GM12865 (cell line): Measurements from ENCODE around the gene SLC4A11.

Experiments used
- DNase-seq: peaks from one replicate; pipeline ENCODE4 v3.0.0; 2010; ENCODE audit warnings: low read depth
- H3K4me3 ChIP-seq: 2 replicates; pipeline ENCODE4 v1.5.1; 2011; ENCODE audit warnings: mild to moderate bottlenecking, low read depth, low read length, control low read depth
- TF ChIP-seq, protein P1 (sequence below): IDR thresholded peaks from 2 replicates; pipeline ENCODE4 v1.5.1; 2011; ENCODE audit warnings: low read length, control low read depth, low read depth, inconsistent platforms; ENCODE audit not compliant: insufficient read depth; ENCODE audit errors: missing control alignments

SLC4A11 gene

DNA sequence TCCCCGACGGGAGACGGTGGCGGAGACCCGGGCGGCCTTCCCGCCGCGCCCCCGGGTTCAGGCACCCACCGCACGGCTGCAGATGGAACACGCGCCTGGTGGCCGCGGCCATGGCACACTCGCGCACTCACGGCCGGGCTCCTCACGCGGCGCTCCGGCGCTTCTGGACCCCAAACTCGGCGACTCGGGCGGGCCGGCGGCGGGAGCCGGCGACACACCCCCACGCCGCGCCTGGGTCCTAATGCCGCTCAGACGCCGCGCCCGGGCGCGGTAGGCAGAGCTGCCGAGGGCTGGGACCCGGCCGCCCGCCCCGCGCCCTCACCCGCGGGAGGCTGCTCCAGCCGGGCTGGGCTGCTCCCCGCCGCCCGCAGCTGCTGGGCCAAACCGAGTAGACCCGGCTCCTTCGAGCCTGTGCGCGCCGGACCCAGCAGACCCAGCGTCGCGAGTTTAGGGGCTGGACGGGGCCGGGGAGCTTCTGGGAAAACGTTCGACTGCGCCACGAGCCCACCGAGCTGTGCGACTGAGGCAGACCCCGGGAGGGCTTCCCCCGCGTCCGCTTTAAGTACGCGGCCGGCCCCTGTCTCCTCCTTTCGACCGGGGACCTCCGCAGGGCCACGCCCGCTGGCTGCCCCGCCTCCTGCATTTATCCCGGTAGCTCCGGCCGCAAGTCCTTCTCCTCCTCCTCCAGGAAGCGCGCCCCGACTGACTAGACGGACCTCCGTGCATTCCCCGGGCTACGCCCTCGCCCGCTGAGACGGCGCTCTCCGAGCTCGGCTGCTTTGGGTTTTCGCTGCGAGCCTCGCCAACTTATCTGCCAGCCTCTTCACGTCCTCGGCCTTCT, at the start of gene SLC4A11:
SLC4A11 (minus strand) TSS at position 165 of the 841 bp plus-strand sequence; CDS start at position 112, 53 bp downstream.
- peak within 1 kb of the TSS; percentile 66 for H3K4me3 ChIP-seq
- peak; percentile 63 for DNase-seq
- TF ChIP-seq, protein P1, sequence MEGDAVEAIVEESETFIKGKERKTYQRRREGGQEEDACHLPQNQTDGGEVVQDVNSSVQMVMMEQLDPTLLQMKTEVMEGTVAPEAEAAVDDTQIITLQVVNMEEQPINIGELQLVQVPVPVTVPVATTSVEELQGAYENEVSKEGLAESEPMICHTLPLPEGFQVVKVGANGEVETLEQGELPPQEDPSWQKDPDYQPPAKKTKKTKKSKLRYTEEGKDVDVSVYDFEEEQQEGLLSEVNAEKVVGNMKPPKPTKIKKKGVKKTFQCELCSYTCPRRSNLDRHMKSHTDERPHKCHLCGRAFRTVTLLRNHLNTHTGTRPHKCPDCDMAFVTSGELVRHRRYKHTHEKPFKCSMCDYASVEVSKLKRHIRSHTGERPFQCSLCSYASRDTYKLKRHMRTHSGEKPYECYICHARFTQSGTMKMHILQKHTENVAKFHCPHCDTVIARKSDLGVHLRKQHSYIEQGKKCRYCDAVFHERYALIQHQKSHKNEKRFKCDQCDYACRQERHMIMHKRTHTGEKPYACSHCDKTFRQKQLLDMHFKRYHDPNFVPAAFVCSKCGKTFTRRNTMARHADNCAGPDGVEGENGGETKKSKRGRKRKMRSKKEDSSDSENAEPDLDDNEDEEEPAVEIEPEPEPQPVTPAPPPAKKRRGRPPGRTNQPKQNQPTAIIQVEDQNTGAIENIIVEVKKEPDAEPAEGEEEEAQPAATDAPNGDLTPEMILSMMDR: no peak

DNA sequence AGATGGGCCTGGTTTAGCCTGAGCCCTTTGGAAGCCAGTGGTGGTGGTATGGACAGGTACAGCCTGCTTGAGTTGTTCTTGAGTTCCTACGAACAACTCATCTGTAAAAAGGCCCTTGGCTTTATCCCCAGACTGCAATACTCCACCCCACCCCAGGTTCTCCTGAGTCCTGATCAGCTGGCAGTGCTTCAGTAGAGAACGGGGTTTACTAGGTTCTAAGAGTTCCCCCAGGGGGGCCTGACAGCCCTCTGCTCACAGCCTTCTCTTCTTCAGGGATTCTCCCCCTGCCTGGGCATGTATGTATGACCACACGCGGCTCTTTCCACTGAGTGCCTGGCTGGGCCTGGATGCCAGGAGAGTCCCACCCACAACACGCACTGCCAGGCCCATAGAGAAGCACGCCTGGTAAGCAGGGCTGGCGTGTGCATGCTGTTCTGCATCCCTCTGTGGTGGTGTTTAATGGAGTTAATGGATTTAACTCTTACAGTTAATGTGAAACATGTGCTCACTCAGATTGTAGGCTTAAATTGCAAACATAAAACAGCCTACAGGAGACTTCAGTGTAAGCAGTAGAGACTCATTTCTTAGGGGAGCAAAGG, 44.3 kb upstream of the SLC4A11 start:
- TF ChIP-seq, protein P1: no peak
- DNase-seq: no peak
- H3K4me3 ChIP-seq: no peak overlapping the region

- DNase-seq: no peak
- TF ChIP-seq, protein P1: no peak
- no peak overlapping the region for H3K4me3 ChIP-seq
Observed at GRCh38 chr20:3282271-3283221, 43.6 kb upstream of the SLC4A11 start.

GRCh38 chr20:3281437-3281836, 42.4 kb upstream of the SLC4A11 start:
- DNase-seq: no peak
- TF ChIP-seq, protein P1: no peak
- H3K4me3 ChIP-seq: no peak overlapping the region

DNA sequence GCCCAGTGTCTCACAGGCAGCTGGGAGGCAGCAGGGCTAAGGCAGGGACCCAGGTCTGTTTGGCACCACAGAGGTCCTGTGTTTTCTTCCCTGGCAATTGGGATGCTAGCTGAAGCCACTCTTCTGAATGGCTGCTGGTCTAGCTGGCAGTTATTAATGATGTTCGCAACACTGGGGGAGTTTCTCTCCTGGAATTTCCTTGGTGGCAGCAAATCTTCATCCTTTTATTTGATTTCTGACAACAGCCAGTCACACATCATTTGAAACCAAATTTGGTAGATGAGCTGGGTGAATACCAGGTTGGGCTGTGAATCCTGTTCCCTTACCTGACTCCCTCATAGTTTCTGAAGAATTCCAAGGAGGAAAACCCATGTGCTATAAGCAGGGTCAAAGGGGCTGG, 40.8 kb upstream of the SLC4A11 start:
- TF ChIP-seq, protein P1: no peak
- DNase-seq: no peak
- H3K4me3 ChIP-seq: no peak overlapping the region

- no peak overlapping the region for H3K4me3 ChIP-seq
- TF ChIP-seq, protein P1: no peak
- no peak for DNase-seq
Observed at GRCh38 chr20:3277686-3278465, 38.9 kb upstream of the SLC4A11 start.
